Fibroblast of the conjunctiva (primary cell): ENCODE results near the gene SLC35G6.
A peak's percentile ranks its signal among the peaks of the same experiment; 100 is the strongest.
"Not testable (repeated sequence)": the region's sequence is repeated elsewhere in the genome, so short reads cannot be mapped to it uniquely, and the experiment has no call there.

Source experiments
- DNase-seq: peaks from one replicate; pipeline ENCODE4 v3.0.0-alpha.2; 2010; ENCODE audit warnings: low read depth

Gene SLC35G6

DNA sequence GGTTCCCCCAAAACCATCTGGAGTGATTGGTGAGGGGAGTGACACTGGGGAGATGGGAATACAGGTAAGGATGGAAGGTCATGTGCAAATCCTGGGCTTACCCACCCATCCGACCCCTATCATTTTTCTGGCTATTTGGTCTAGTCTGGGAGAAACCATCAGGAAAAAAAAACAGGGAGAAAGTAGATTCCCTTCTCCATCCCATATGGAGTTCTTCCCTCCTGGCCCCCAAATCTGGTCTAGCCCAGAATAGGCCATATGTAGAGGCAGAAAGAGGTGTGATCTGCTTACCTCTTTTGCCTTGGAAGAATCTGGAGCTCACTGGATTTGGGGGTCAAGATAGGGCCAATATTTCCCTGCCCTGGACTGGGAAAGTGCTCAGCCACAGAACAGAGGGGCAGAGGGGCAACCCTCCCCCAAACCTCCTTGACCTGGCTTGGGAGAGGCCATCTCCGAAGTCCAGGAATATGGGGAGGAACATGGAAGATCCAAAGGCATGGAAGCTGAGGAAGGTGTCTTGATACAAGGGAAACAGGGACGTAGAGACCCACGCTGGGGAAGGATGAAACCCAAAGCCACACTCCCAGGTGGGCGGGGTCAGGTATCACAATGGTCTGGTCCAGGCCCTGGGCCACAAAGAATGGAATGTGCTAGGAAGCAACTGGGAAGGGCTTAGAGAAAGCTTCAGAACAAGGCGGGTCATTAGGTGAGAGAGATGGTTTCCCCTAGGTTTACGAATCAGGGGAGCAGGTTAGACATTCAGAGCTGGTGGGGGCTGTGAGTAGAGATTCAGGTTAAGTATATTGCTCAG is 20.2 kb upstream of the SLC35G6 start:
- no peak for DNase-seq

GRCh38 chr17:7462474-7463371 is 18.5 kb upstream of the SLC35G6 start:
- DNase-seq: no peak

DNA sequence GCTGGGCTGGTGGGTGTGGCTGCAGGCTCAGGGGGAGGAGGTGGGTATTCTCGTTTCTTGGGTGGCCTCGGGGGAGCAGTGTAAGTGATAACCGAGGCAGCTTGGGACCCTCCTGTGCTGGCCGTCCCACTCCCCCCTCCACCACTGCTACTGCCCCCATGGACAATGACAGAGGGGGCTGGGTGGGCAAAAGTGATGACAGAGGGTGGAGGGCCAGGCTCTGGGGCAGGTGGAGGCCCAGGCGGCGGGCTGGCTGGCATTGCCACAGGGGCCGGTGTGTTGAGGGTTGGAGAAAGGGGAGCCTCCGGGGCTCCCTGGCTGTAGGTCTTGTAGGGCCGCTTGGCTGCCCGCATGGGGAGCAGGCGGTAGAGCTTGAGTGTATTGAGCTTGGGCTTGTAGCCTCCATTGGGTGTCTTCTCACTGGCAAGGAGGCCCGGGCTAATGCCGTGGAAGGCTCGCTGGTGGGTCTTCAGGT is 17.8 kb upstream of the SLC35G6 start:
- no peak for DNase-seq

DNA sequence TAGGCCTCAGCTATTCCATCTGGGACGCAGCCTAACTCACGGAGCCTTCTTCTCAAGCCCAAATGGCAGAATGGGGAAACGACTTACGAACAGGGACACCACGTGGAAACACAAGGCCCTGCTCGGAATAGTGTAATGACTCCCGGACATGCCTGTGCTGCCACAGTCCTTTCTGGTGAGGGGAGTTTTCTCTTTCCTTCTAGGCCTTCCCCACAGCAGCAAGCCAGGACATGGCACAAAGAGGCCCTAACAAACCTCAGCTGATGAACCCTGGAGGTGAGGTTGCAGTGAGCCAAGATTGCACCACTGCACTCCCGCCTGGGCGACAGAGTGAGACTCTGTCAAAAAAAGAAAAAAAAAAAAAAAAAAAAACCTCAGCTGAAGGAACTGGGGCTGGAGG is 17.2 kb upstream of the SLC35G6 start:
- no peak for DNase-seq

DNA sequence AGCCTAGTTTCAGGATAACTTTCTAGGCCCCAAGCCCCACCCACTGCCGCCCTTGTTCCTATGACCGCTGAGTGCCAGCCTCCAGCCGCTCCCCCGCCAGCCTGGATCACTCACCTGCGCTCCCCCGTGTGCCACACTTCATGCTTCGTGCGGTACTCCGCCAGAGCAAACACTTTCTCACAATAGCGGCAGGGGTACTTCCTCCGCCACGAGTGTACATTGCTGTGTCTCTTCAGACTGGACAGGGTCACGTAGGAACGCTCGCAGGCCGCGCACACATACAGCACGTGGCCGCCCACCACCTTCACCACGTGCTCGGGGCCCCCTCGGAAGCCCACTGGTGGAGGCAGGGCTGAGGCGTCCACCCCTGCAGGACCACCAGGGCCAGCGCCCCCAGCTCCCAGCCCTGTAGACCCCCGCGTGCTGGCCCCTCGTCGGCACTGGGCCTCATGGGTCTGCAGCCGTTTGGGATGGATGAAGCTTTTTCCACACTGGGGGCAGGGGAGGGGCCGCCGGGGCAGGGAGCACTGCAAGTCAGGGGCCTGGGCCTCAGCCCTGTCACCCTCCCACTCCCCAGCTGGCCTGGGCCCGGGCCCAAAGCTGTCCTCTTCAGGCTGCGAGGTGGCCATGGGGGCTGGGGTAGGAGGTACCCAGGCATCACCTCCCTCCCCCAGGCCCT is 15.5 kb upstream of the SLC35G6 start:
- no peak for DNase-seq

DNA sequence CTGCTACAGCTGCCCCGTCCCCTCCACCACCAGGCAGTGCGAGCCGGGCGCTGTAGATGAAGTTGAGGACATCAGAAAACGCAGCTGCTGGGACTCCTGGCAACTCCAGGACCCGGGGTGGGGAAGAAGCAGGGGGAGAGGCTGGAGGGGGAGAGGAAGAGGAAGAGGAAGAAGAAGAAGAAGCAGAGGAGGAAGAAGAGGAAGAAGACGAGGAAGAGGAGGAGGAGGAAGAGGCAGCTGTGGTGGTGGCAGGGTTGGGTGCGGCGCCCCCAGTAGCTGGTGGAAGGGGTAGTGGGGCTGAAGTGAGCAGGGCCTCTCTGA is 15.0 kb upstream of the SLC35G6 start:
- DNase-seq: no peak

DNA sequence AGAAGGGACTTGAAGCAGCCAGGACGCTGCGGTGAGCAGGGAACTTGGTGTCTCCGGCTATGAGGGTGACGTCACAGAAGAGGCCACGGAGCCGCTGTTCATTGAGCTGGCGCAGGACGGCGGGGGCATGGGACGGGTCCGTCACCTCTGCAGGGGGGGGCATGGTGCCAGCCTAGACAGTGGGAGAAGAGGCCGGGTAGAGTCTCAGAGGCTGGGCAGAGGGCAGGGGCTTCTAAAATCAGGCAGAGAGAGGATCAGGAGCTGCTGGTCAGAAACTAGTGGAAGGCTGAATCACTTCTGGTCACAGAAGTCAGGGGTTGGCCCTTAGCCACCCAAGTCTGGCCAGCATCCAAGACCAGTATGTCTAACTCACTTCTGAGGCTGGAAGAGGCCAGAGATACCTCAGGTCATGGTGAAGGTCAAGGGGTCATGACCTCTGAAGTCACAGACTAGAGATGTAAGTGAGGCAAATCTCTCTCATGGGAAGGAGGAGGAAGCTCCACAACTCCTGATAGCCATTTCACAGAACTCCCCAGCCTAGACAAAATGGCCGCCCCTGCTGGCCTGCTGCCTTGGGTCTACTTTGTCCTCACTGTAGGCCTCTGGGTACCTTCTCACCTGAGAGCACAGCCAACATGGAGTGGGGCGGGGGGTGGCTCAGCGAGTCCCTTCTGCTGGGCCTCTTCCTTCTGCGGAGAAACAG is 14.5 kb upstream of the SLC35G6 start:
- peak; percentile 38 for DNase-seq

DNA sequence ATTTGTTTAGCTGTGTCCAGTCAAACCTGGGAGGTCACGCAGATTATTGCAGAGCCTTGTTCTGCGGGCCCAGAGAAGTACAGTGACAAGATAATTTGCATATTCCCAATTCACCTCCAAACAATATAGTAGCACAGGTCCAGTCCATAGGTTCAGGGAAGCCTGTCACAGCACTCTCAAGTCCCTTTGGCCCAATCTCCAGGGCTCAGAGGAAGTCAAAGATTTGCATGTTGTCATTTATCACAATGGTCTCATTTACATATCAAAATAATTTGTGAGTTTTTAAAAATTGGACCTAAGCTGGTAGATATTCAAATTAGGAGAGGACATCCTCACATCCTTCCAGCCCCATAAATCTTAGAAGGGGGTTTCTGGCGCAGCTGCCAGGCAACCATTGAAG is 13.7 kb upstream of the SLC35G6 start:
- no peak for DNase-seq

DNA sequence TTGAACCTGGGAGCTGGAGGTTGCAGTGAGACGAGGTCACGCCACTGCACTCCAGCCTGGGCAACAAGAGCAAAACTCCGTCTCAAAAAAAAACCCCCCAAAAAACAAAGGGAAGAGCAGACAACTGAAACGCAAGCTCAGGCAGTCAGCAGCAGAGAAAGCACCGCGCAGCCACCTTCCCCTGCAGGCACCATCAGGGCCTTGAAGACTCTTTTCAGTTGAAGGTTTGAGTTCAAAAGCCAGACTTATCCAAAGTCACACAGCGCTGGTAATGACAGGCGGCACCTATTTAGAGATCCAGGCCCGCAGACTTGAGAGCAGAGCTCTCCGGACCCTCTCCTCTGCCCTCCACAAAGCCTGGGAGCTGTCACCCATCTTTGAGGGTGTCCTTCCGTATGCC is 13.0 kb upstream of the SLC35G6 start:
- no peak for DNase-seq

DNA sequence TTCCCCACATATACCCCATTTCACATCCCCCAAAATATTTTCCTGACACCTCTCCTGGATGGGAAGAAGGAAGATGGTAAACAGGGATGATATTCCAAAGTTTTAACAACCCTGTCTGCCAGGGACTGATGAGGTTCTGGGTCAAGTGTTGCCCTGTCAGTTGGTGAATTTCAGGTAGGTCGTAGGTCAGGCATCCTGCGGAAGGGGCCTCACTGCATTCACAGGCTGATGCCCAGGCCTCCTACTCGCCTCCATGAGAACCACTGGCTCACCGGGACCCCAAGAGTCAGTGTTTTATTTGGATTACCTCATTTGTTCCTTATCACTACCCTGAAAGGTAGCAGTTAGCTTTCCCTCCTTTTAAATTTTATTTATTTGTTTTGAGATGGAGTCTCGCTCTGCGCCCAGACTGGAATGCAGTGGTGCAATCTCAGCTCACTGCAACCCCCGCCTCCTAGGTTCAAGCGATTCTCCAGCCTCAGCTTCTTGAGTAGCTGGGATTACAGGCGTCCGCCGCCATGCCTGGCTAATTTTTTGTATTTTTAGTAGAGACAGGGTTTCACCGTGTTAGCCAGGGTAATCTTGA is 12.3 kb upstream of the SLC35G6 start:
- DNase-seq: no peak

DNA sequence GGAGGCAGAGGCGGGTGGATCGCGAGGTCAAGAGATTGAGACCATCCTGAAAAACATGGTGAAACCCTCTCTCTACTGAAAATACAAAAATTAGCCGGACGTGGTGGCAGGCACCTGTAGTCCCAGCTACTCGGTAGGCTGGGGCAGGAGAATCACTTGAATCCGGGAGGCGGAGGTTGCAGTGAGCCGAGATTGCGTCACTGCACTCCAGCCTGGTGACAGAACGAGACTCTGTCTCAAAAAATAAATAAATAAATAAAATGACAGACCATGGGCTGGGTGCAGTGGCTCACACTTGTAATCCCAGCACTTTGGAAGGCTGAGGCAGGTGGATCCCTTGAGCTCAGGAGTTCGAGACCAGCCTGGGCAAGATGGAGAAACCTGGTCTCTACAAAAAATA is 11.4 kb upstream of the SLC35G6 start:
- not testable (repeated sequence) for DNase-seq

DNA sequence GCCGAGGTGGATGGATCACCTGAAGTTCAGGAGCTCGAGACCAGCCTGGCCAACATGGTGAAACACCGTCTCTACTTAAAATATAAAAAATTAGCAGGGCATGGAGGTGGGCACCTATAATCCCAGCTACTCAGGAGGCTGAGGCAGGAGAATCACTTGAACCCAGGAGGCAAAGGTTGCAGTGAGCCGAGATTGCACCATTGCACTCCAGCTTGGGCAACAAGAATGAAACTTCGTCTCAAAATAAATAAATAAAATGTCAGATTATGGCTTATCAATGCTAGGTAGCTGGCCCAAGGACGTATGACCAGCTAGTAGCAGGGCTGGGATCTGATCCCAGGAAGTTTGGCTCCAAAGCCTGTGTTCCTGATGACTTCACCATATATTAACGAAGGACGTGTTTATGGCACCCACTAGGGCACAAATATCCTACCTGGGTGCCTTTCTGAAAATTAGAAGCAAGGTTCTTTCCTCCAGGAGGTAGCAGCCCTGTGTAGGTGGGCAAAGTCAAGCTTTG is 10.7 kb upstream of the SLC35G6 start:
- not testable (repeated sequence) for DNase-seq

- DNase-seq: no peak
Observed at GRCh38 chr17:7471729-7472128, 9.5 kb upstream of the SLC35G6 start.

- not testable (repeated sequence) for DNase-seq
Observed at GRCh38 chr17:7474767-7475166, 6.5 kb upstream of the SLC35G6 start.

DNA sequence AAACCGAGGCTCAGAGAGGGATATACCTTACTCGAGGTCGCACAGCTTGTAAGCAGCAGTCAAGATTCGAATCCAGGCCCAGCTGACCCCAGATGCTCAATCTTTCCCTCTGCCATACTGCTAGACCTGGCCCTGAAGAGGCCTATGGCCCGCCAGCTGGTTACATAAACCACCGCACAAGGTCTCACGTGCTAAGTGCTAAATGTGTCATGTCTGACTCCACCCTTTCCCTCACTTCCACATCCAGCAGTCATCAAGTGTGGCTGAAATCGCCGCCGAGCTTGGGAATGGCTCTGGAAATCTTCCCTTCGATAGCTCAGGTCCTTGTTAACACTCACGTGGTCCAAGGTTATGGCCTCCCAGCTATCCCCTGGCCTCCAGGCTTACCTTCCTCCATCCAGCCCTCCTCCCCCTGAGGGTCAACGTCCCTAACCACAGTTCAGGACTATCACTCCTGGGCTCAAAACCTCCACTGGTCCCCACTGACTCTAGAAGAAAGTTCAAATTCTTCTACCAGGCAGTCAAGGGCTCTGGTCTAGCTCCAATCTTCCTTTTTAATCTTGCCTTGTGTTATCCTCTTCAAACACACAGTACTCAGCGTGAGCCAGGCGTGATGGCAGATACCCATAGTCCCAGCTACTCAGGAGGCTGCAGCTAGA is 5.4 kb upstream of the SLC35G6 start:
- no peak for DNase-seq

- DNase-seq: no peak
Observed at GRCh38 chr17:7476494-7476893, 4.8 kb upstream of the SLC35G6 start.

DNA sequence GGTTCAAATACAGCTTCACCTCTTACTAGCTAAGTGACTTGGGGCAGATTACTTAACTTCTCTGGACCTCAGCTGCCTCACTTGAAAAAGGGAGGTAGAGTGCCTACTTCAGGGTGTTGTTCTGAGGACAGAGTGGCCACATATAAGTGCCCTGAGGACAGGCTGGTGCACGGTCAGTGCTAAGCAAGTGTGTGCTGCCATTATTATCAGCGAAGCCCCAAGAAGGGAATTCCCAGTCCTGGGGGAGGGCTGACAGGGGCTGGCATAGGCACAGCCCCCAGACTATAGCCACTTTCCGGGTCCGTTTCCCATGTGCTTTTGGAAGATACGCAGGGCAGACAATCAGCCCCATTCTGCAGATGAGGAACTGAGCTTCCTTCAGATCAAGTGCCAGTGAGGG is 4.3 kb upstream of the SLC35G6 start:
- no peak for DNase-seq

DNA sequence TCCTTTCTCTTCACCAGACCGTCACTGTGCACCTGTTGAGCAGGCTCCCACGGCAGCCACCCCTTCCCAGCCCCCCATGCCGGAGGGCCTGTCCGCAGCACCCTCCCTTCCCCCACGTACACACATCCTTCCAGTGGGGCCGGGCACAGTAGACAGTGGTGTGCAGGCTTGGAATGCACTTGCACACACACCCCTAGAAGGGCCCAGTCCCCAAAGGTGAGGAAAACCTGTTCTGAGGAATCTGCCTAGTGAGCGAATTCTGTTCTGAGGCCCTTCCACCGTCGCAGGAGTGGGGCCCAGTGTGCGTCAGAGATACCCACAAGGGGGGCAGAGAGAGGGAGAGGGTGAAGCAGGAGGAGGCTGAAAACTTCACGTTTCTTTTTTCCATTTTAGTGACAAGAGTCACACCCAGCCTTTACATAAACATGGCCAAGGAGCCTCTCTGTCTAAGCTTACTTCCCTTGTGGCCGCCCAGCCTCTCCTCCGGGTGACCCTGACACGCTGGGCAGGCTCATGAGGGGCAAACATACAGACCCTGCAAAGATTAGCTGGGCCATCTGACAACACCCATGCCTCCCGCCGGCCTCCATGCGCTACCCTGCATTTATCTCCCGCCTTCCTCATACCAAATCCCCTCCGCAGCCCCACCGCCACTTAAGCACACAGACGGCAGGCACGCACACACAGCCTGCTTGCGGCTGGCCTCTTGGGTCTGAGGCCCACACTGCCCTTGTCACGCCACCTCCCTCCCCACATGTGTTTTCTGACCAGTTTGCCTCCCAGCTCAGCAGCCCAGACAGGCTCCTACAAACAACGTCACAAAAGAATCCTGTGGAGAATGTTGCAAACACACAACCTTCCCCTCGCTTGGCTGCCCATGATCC is 3.6 kb upstream of the SLC35G6 start:
- peak; percentile 24 for DNase-seq

GRCh38 chr17:7478276-7479212 is 2.7 kb upstream of the SLC35G6 start:
- DNase-seq: no peak
